ENCODE data around the gene AOX1.

DNA sequence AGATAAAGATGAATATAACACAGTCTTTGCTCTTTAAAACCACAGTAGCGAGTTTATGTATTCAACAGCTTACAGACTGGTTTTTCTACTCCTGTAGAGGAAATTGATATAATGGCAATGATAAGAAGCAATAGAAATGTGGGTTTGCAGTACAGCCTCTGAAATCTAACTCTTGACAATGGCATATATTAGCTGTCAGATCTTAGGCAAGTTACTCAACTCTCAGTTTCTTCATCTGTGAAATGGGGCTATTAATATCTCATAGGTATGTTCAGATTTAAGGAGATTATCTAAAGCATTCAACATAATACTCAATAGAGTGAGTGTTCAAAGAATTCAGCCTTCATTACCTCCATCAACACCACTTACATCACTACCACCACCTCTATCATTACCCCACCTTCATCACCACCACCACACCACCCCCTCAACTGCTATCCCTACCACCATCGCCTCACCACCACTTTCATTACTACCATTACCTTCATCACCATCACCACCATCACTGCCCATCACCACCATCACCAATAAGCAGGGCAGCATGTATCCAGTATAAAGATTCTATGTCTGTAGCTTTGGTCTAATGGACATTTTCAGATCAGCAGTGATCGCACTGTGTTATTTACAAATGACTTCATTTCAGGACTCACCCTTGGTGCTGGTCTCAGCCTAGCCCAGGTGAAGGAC lies 22.7 kb downstream of the AOX1 start:
- TF ChIP-seq, protein P1, sequence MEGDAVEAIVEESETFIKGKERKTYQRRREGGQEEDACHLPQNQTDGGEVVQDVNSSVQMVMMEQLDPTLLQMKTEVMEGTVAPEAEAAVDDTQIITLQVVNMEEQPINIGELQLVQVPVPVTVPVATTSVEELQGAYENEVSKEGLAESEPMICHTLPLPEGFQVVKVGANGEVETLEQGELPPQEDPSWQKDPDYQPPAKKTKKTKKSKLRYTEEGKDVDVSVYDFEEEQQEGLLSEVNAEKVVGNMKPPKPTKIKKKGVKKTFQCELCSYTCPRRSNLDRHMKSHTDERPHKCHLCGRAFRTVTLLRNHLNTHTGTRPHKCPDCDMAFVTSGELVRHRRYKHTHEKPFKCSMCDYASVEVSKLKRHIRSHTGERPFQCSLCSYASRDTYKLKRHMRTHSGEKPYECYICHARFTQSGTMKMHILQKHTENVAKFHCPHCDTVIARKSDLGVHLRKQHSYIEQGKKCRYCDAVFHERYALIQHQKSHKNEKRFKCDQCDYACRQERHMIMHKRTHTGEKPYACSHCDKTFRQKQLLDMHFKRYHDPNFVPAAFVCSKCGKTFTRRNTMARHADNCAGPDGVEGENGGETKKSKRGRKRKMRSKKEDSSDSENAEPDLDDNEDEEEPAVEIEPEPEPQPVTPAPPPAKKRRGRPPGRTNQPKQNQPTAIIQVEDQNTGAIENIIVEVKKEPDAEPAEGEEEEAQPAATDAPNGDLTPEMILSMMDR (IDR thresholded peaks at IDR 0.05), result no peak
- no peak for TF ChIP-seq EZH2 (IDR thresholded peaks at IDR 0.05; ENCODE audit: borderline replicate concordance, insufficient read depth, low read depth, low read length, poor library complexity, severe bottlenecking)

Data from B cell (primary cell).